Mononuclear cell (primary cell): Measurements from ENCODE around the gene KIF13A. TPM values are rescaled to one million over a fixed set of nuclear protein-coding genes. Genes with fewer than 3 reads are reported as not detected.

Experiments used
- H3K27me3 ChIP-seq: 2 replicates; pipeline ENCODE4 v1.6.0; 2011; ENCODE audit warnings: low read length, control low read depth; ENCODE audit not compliant: insufficient read depth
- H3K4me1 ChIP-seq: 2 replicates; pipeline ENCODE4 v1.5.1; 2011; ENCODE audit warnings: mild to moderate bottlenecking, low read length, control low read depth; ENCODE audit not compliant: insufficient read depth
- H3K4me3 ChIP-seq: 2 replicates; pipeline ENCODE4 v1.5.1; 2011; ENCODE audit warnings: mild to moderate bottlenecking, low read length, moderate library complexity
- H3K9me3 ChIP-seq: 2 replicates; pipeline ENCODE4 v1.5.1; 2011; ENCODE audit warnings: low read depth, mild to moderate bottlenecking, control low read depth, low read length
- total RNA-seq: library from RNA; depleted of rRNA; stranded (reverse); fragments of >200 nt; gene quantifications from one replicate; pipeline ENCODE4 v1.2.3, GENCODE V29; 2012

The KIF13A gene
- total RNA-seq, 1 donor = 18.1 TPM

- no peaks in the 10 kb centered on the region for H3K27me3 ChIP-seq
- H3K9me3 ChIP-seq = no peaks in the 10 kb centered on the region
- no peak overlapping the region for H3K4me3 ChIP-seq
- H3K4me1 ChIP-seq = no peaks in the 10 kb centered on the region
Measured at GRCh38 chr6:17729223-17730077, 258.0 kb downstream of the KIF13A start.

GRCh38 chr6:17728551-17729222 lies 258.7 kb downstream of the KIF13A start:
- Histone ChIP-seq H3K4me3 (no peak overlapping the region), H3K4me1 (no peaks in the 10 kb centered on the region), H3K9me3 (no peaks in the 10 kb centered on the region), H3K27me3 (no peaks in the 10 kb centered on the region)

GRCh38 chr6:17725083-17725482 lies 262.4 kb downstream of the KIF13A start:
- Histone ChIP-seq H3K4me3 (no peak overlapping the region), H3K4me1 (no peaks in the 10 kb centered on the region), H3K27me3 (no peaks in the 10 kb centered on the region), H3K9me3 (no peaks in the 10 kb centered on the region)

GRCh38 chr6:17724341-17724740 lies 263.1 kb downstream of the KIF13A start:
- no peaks in the 10 kb centered on the region for H3K27me3 ChIP-seq
- no peak overlapping the region for H3K4me3 ChIP-seq
- H3K9me3 ChIP-seq = no peaks in the 10 kb centered on the region
- H3K4me1 ChIP-seq = no peaks in the 10 kb centered on the region

GRCh38 chr6:17721671-17722070 lies 265.8 kb downstream of the KIF13A start:
- no peaks in the 10 kb centered on the region for H3K4me1 ChIP-seq
- H3K27me3 ChIP-seq = no peaks in the 10 kb centered on the region
- no peak overlapping the region for H3K4me3 ChIP-seq
- no peaks in the 10 kb centered on the region for H3K9me3 ChIP-seq

- Histone ChIP-seq H3K4me1 (peaks cover 18% of the 10 kb centered on the region), H3K4me3 (no peak overlapping the region)
Measured at GRCh38 chr6:17719323-17720041, 268.0 kb downstream of the KIF13A start.

GRCh38 chr6:17716221-17716620 lies 271.2 kb downstream of the KIF13A start:
- Histone ChIP-seq H3K4me1 (peaks cover 22% of the 10 kb centered on the region), H3K4me3 (no peak overlapping the region), H3K27me3 (no peaks in the 10 kb centered on the region), H3K9me3 (no peaks in the 10 kb centered on the region)

More at GRCh38 chr6:17719323-17720041, 268.0 kb downstream of the KIF13A start:
- Histone ChIP-seq H3K9me3 (no peaks in the 10 kb centered on the region), H3K27me3 (no peaks in the 10 kb centered on the region)

GRCh38 chr6:17714879-17715851 lies 272.3 kb downstream of the KIF13A start:
- H3K27me3 ChIP-seq = no peaks in the 10 kb centered on the region
- H3K9me3 ChIP-seq = no peaks in the 10 kb centered on the region
- H3K4me3 ChIP-seq = no peak overlapping the region
- H3K4me1 ChIP-seq = peaks cover 22% of the 10 kb centered on the region

- peaks cover 22% of the 10 kb centered on the region for H3K4me1 ChIP-seq
- no peak overlapping the region for H3K4me3 ChIP-seq
- H3K27me3 ChIP-seq = no peaks in the 10 kb centered on the region
- no peaks in the 10 kb centered on the region for H3K9me3 ChIP-seq
Measured at GRCh38 chr6:17714177-17714576, 273.3 kb downstream of the KIF13A start.

- Histone ChIP-seq H3K27me3 (no peaks in the 10 kb centered on the region), H3K9me3 (no peaks in the 10 kb centered on the region), H3K4me1 (peaks cover 26% of the 10 kb centered on the region), H3K4me3 (no peak overlapping the region)
Measured at GRCh38 chr6:17712576-17712975, 274.9 kb downstream of the KIF13A start.

GRCh38 chr6:17710331-17710730 lies 277.1 kb downstream of the KIF13A start:
- Histone ChIP-seq H3K4me3 (no peak overlapping the region), H3K27me3 (no peaks in the 10 kb centered on the region), H3K4me1 (peaks cover 16% of the 10 kb centered on the region), H3K9me3 (no peaks in the 10 kb centered on the region)

GRCh38 chr6:17709476-17709875 lies 278.0 kb downstream of the KIF13A start:
- Histone ChIP-seq H3K4me1 (peaks cover 13% of the 10 kb centered on the region), H3K27me3 (no peaks in the 10 kb centered on the region), H3K4me3 (no peak overlapping the region), H3K9me3 (no peaks in the 10 kb centered on the region)
